Neuronal stem cell (in vitro differentiated cells): ENCODE results near the gene CDIP1.

Experiments
- DNase-seq: peaks from one replicate; pipeline ENCODE4 v3.0.0-alpha.2; 2013; ENCODE audit warnings: low spot score
- H2AFZ ChIP-seq: one replicate; pipeline ENCODE4 v1.6.1; 2013; ENCODE audit warnings: mild to moderate bottlenecking, low read length, inconsistent platforms
- H2AK5ac ChIP-seq: 2 replicates; pipeline ENCODE4 v1.6.1; 2013; ENCODE audit warnings: low read depth, mild to moderate bottlenecking, inconsistent platforms, low read length, moderate library complexity, mixed read lengths
- H2BK120ac ChIP-seq: 2 replicates; pipeline ENCODE4 v1.6.1; 2013; ENCODE audit warnings: low read depth, mild to moderate bottlenecking, inconsistent platforms, low read length, moderate library complexity, mixed read lengths
- H2BK12ac ChIP-seq: one replicate; pipeline ENCODE4 v1.6.1; 2013; ENCODE audit warnings: low read length, inconsistent platforms
- H2BK15ac ChIP-seq: 2 replicates; pipeline ENCODE4 v1.6.1; 2013; ENCODE audit warnings: mild to moderate bottlenecking, low read length, inconsistent platforms, mixed read lengths
- H2BK5ac ChIP-seq: one replicate; pipeline ENCODE4 v1.6.1; 2013; ENCODE audit warnings: inconsistent platforms, mild to moderate bottlenecking, low read length, moderate library complexity
- H3K14ac ChIP-seq: one replicate; pipeline ENCODE4 v1.6.1; 2013; ENCODE audit warnings: low read length, inconsistent platforms
- H3K18ac ChIP-seq: 2 replicates; pipeline ENCODE4 v1.6.1; 2013; ENCODE audit warnings: low read length, inconsistent platforms
- H3K23ac ChIP-seq: 2 replicates; pipeline ENCODE4 v1.6.1; 2013; ENCODE audit warnings: low read depth, mild to moderate bottlenecking, mixed read lengths, low read length, inconsistent platforms; ENCODE audit not compliant: poor library complexity
- H3K27ac ChIP-seq: replicated peaks from 3 replicates; pipeline ENCODE4 v1.5.1; 2013; ENCODE audit warnings: low read length, inconsistent platforms
- H3K27me3 ChIP-seq, 3 experiments: 2 replicates each; pipeline ENCODE4 v1.6.1; 2013; ENCODE audit warnings: low read length in 3 of 3, mild to moderate bottlenecking in 2 of 3, inconsistent platforms in 1 of 3, low read depth in 1 of 3, mixed read lengths in 1 of 3, moderate library complexity in 1 of 3; ENCODE audit not compliant: control insufficient read depth in 3 of 3, insufficient read depth in 3 of 3
- H3K36me3 ChIP-seq, 2 donors: replicated peaks in 1 of 2; 2 replicates each; pipeline ENCODE4 v1.6.1; 2013; ENCODE audit warnings: low read length in 2 of 2; ENCODE audit not compliant: control insufficient read depth in 2 of 2, insufficient read depth in 2 of 2
- H3K4ac ChIP-seq: 2 replicates; pipeline ENCODE4 v1.6.1; 2013; ENCODE audit warnings: inconsistent platforms, mild to moderate bottlenecking, low read length, moderate library complexity
- H3K4me1 ChIP-seq, 2 donors: 1 replicate in 1 of 2; 2 replicates in 1 of 2; pipeline ENCODE4 v1.6.1; 2013; ENCODE audit warnings: low read length in 2 of 2, low read depth in 1 of 2; ENCODE audit not compliant: control insufficient read depth in 2 of 2, insufficient read depth in 1 of 2
- H3K4me2 ChIP-seq: one replicate; pipeline ENCODE4 v1.6.1; 2013; ENCODE audit warnings: mild to moderate bottlenecking, low read length, inconsistent platforms; ENCODE audit not compliant: insufficient read depth, poor library complexity, severe bottlenecking
- H3K4me3 ChIP-seq, 2 donors: 2 replicates each; pipeline ENCODE4 v1.5.1; 2013; ENCODE audit warnings: low read length in 2 of 2, mild to moderate bottlenecking in 2 of 2, inconsistent platforms in 1 of 2, moderate library complexity in 1 of 2
- H3K79me1 ChIP-seq: one replicate; pipeline ENCODE4 v1.6.1; 2013; ENCODE audit warnings: low read depth, mild to moderate bottlenecking, inconsistent platforms, low read length, moderate library complexity
- H3K9ac ChIP-seq: one replicate; pipeline ENCODE4 v1.6.1; 2013; ENCODE audit warnings: mild to moderate bottlenecking, low read depth, low read length, inconsistent platforms; ENCODE audit not compliant: poor library complexity
- H3K9me3 ChIP-seq, 2 donors: replicated peaks in 1 of 2; 2 replicates each; pipeline versions ENCODE3 to v1.6.1; 2013; ENCODE audit warnings: low read length in 2 of 2, mild to moderate bottlenecking in 2 of 2, inconsistent platforms in 1 of 2, low read depth in 1 of 2, mixed read lengths in 1 of 2, moderate library complexity in 1 of 2; ENCODE audit not compliant: control insufficient read depth in 2 of 2, insufficient read depth in 1 of 2
- H4K8ac ChIP-seq: one replicate; pipeline ENCODE4 v1.6.1; 2013; ENCODE audit warnings: low read depth, mild to moderate bottlenecking, inconsistent platforms, low read length, moderate library complexity
- H4K91ac ChIP-seq: one replicate; pipeline ENCODE4 v1.6.1; 2013; ENCODE audit warnings: low read length, low read depth, mild to moderate bottlenecking, inconsistent platforms; ENCODE audit not compliant: poor library complexity
- WGBS, 2 donors: extraction: QIAGEN DNeasy Blood & Tissue Kit; methylation state at CpG; one replicate each; pipeline ENCODE4 v1.1.7; 2013; ENCODE audit warnings: missing lambda C conversion rate in 2 of 2, mixed read lengths in 1 of 2; ENCODE audit not compliant: insufficient read length in 2 of 2, insufficient replicate concordance in 1 of 2; ENCODE audit errors: extremely low coverage in 2 of 2; 5-methylcytosine and 5-hydroxymethylcytosine counted together

CDIP1 gene

GRCh38 chr16:4491898-4492297 lies 46.7 kb downstream of the CDIP1 start:
- Histone ChIP-seq H2BK5ac (no peak overlapping the region), H3K9me3 (no peaks in the 10 kb centered on the region), H3K36me3 (peaks cover 0 to 4% of the 10 kb centered on the region in 2 donors), H3K23ac (no peak overlapping the region), H3K4me2 (no peak overlapping the region), H2AFZ (no peak overlapping the region), H4K91ac (no peak overlapping the region), H3K18ac (no peak overlapping the region), H3K9ac (no peak overlapping the region), H3K4ac (no peak overlapping the region), H2BK15ac (no peak overlapping the region), H3K79me1 (no peaks in the 10 kb centered on the region), H3K14ac (no peak overlapping the region), H2BK120ac (no peak overlapping the region), H2AK5ac (no peak overlapping the region), H3K4me1 (no peaks in the 10 kb centered on the region), H4K8ac (no peak overlapping the region), H3K27ac (no peak overlapping the region), H3K27me3 (no peaks in the 10 kb centered on the region), H2BK12ac (no peak overlapping the region), H3K4me3 (no peak overlapping the region)
- no peak for DNase-seq
- no CpG with 5 or more reads among the region's 4 CpGs for WGBS, 2 donors

GRCh38 chr16:4489030-4489429 lies 49.5 kb downstream of the CDIP1 start:
- H3K9me3 ChIP-seq: no peaks in the 10 kb centered on the region
- H2BK5ac ChIP-seq: no peak overlapping the region
- no CpG with 5 or more reads among the region's 5 CpGs for whole genome bisulfite sequencing, 2 donors
- H3K14ac ChIP-seq: no peak overlapping the region
- no peak overlapping the region for H2AK5ac ChIP-seq
- H2BK12ac ChIP-seq: no peak overlapping the region
- no peak overlapping the region for H3K4ac ChIP-seq
- no peak for DNase-seq
- no peak overlapping the region for H4K91ac ChIP-seq
- H2BK15ac ChIP-seq: no peak overlapping the region
- H3K27ac ChIP-seq: no peak overlapping the region
- H3K23ac ChIP-seq: no peak overlapping the region
- no peaks in the 10 kb centered on the region for H3K79me1 ChIP-seq
- no peak overlapping the region for H2BK120ac ChIP-seq
- no peaks in the 10 kb centered on the region for H3K27me3 ChIP-seq
- H4K8ac ChIP-seq: no peak overlapping the region
- H2AFZ ChIP-seq: no peak overlapping the region
- H3K4me1 ChIP-seq: no peaks in the 10 kb centered on the region
- H3K36me3 ChIP-seq: peaks cover 0 to 13% of the 10 kb centered on the region in 2 donors
- H3K4me2 ChIP-seq: no peak overlapping the region
- H3K9ac ChIP-seq: no peak overlapping the region
- no peak overlapping the region for H3K18ac ChIP-seq
- H3K4me3 ChIP-seq: no peak overlapping the region

GRCh38 chr16:4488499-4488967 lies 50.0 kb downstream of the CDIP1 start:
- no peak overlapping the region for H4K91ac ChIP-seq
- no peak overlapping the region for H2BK120ac ChIP-seq
- H3K14ac ChIP-seq: no peak overlapping the region
- no peak overlapping the region for H2AFZ ChIP-seq
- no peak overlapping the region for H3K27ac ChIP-seq
- H2BK12ac ChIP-seq: no peak overlapping the region
- no peak overlapping the region for H3K4me2 ChIP-seq
- H3K9me3 ChIP-seq: no peaks in the 10 kb centered on the region
- no peak overlapping the region for H4K8ac ChIP-seq
- no peaks in the 10 kb centered on the region for H3K27me3 ChIP-seq
- no peak overlapping the region for H3K4me3 ChIP-seq
- no peak overlapping the region for H3K9ac ChIP-seq
- no peak overlapping the region for H2BK5ac ChIP-seq
- H3K79me1 ChIP-seq: no peaks in the 10 kb centered on the region
- H2AK5ac ChIP-seq: no peak overlapping the region
- no peak overlapping the region for H2BK15ac ChIP-seq
- WGBS, 2 donors: no CpG with 5 or more reads among the region's 1 CpG
- peaks cover 0 to 13% of the 10 kb centered on the region in 2 donors for H3K36me3 ChIP-seq
- H3K23ac ChIP-seq: no peak overlapping the region
- no peak overlapping the region for H3K18ac ChIP-seq
- DNase-seq: no peak
- H3K4ac ChIP-seq: no peak overlapping the region
- H3K4me1 ChIP-seq: no peaks in the 10 kb centered on the region

GRCh38 chr16:4487955-4488498 lies 50.5 kb downstream of the CDIP1 start:
- Histone ChIP-seq H2BK5ac (no peak overlapping the region), H3K36me3 (peaks cover 0 to 13% of the 10 kb centered on the region in 2 donors), H2BK120ac (no peak overlapping the region), H3K4me1 (no peaks in the 10 kb centered on the region), H4K91ac (no peak overlapping the region), H3K9me3 (no peaks in the 10 kb centered on the region), H3K79me1 (no peaks in the 10 kb centered on the region), H2BK15ac (no peak overlapping the region), H2BK12ac (no peak overlapping the region), H2AK5ac (no peak overlapping the region), H3K27me3 (no peaks in the 10 kb centered on the region), H3K14ac (no peak overlapping the region), H2AFZ (no peak overlapping the region), H3K9ac (no peak overlapping the region), H3K4ac (no peak overlapping the region), H3K4me2 (no peak overlapping the region), H4K8ac (no peak overlapping the region), H3K4me3 (no peak overlapping the region), H3K23ac (no peak overlapping the region), H3K27ac (no peak overlapping the region), H3K18ac (no peak overlapping the region)
- WGBS, 2 donors: no CpG with 5 or more reads among the region's 5 CpGs
- DNase-seq: no peak
